ENCODE measurements around the gene SERPINA4.

SERPINA4 gene

DNA sequence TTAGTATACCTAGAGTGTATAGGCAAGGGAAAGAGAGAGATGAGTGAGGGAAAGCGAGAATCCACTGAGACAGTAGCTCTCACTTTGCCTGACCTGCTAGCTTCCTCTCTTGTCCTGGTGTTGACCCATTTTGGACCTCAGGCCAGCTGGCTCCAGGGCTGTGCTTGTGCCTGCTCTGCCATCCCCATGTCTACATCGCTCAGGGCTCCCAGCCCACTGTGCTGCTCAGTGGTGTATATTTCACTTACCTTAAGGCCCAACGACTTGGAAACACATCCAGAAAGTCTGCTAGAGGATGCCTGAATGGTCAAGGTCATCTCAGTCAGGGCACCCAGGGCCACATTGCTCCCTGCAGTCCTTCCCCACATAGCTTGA lies 964 bp upstream of the SERPINA4 start:
- TF ChIP-seq, protein P1, sequence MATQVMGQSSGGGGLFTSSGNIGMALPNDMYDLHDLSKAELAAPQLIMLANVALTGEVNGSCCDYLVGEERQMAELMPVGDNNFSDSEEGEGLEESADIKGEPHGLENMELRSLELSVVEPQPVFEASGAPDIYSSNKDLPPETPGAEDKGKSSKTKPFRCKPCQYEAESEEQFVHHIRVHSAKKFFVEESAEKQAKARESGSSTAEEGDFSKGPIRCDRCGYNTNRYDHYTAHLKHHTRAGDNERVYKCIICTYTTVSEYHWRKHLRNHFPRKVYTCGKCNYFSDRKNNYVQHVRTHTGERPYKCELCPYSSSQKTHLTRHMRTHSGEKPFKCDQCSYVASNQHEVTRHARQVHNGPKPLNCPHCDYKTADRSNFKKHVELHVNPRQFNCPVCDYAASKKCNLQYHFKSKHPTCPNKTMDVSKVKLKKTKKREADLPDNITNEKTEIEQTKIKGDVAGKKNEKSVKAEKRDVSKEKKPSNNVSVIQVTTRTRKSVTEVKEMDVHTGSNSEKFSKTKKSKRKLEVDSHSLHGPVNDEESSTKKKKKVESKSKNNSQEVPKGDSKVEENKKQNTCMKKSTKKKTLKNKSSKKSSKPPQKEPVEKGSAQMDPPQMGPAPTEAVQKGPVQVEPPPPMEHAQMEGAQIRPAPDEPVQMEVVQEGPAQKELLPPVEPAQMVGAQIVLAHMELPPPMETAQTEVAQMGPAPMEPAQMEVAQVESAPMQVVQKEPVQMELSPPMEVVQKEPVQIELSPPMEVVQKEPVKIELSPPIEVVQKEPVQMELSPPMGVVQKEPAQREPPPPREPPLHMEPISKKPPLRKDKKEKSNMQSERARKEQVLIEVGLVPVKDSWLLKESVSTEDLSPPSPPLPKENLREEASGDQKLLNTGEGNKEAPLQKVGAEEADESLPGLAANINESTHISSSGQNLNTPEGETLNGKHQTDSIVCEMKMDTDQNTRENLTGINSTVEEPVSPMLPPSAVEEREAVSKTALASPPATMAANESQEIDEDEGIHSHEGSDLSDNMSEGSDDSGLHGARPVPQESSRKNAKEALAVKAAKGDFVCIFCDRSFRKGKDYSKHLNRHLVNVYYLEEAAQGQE (IDR thresholded peaks at IDR 0.05; ENCODE audit: insufficient read depth in 1 of 2, low read depth in 2 of 2, low read length in 2 of 2): no peak
- TF ChIP-seq POLR2AphosphoS5 (IDR thresholded peaks at IDR 0.05; ENCODE audit: low read depth, low read length) (no peak), TAF1 (IDR thresholded peaks at IDR 0.05; ENCODE audit: borderline replicate concordance, insufficient read depth, low read length) (no peak), SIN3A (IDR thresholded peaks at IDR 0.05; ENCODE audit: borderline replicate concordance, insufficient read depth, low read length) (no peak), FOXP2 (optimal IDR thresholded peaks at IDR 0.05; ENCODE audit: borderline replicate concordance, extremely low read depth, extremely low read length, insufficient read depth) (no peak)

DNA sequence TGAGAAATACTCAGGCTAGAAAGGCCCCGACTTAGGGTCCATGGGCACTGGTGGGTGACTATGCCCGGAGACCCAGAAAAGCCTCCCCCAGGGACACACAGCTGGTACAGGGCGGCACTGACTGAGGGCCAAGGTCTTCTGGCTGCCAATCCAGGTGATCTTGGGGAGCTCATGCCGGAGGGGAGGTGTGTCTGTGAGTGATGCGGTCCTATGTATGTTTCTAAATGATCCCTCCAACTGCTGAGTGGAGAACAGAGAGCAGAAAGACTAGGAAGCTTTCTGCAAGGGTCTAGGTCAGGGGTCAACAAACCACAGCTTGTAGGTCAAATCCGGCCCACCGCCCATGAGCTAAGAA lies 391 bp downstream of the SERPINA4 start:
- TF ChIP-seq SIN3A (IDR thresholded peaks at IDR 0.05; ENCODE audit: borderline replicate concordance, insufficient read depth, low read length) (no peak), POLR2AphosphoS5 (IDR thresholded peaks at IDR 0.05; ENCODE audit: low read depth, low read length) (no peak)

DNA sequence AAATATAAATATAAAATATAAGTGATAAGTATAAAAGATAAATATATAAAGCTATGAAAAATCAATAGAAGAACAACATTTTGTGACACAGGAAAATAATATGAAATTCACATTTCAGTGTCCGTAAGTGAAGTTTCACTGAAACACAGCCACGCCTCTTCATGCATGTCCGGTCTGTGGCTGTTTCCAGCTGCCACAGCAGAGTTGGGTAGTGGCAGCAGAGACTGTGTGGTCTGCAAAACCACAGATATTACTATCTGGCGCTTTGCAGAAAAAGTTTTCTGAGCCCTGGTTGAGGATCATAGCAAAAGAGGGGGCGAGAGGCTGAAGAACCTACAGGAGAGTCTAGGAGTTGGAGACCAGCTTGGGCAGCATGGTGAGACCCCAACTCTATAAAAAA lies 780 bp downstream of the SERPINA4 start:
- no peak for TF ChIP-seq POLR2AphosphoS5 (IDR thresholded peaks at IDR 0.05; ENCODE audit: low read depth, low read length)
- no peak for TF ChIP-seq SIN3A (IDR thresholded peaks at IDR 0.05; ENCODE audit: borderline replicate concordance, insufficient read depth, low read length)
- TF ChIP-seq FOXP2 (optimal IDR thresholded peaks at IDR 0.05; ENCODE audit: borderline replicate concordance, extremely low read depth, extremely low read length, insufficient read depth): no peak
- TF ChIP-seq TAF1 (IDR thresholded peaks at IDR 0.05; ENCODE audit: borderline replicate concordance, insufficient read depth, low read length): no peak
- TF ChIP-seq, protein P1 (IDR thresholded peaks at IDR 0.05; ENCODE audit: insufficient read depth in 1 of 2, low read depth in 2 of 2, low read length in 2 of 2): no peak

DNA sequence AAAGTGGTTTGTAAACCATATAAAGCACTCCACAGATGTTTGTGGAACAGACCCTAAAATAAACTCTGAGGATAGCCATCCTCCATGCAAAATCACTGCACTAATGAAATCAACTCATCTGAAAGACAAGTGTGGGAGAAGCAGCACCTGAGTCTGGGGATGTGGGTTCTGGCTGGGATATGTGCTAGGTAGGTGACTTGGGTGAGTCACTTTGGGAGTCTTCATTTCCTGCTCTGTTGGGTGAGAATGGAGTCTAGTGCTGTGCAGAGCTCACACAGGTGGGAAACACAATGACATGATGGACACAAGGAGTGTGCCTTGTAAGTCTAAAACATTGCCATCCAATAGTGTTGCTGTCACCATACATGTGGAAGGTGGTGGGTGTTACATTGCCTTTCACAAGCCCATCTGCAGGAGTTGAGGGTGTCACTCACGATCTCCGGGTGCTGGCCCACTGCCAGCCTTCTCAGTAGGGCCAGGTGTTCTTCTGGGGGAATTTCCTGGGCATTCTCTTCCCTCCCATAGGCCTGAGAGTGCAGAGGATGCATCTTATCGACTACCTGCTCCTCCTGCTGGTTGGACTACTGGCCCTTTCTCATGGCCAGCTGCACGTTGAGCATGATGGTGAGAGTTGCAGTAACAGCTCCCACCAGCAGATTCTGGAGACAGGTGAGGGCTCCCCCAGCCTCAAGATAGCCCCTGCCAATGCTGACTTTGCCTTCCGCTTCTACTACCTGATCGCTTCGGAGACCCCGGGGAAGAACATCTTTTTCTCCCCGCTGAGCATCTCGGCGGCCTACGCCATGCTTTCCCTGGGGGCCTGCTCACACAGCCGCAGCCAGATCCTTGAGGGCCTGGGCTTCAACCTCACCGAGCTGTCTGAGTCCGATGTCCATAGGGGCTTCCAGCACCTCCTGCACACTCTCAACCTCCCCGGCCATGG lies 2.0 kb downstream of the SERPINA4 start:
- TF ChIP-seq SIN3A (IDR thresholded peaks at IDR 0.05; ENCODE audit: borderline replicate concordance, insufficient read depth, low read length) (no peak), FOXP2 (optimal IDR thresholded peaks at IDR 0.05; ENCODE audit: borderline replicate concordance, extremely low read depth, extremely low read length, insufficient read depth) (no peak), POLR2AphosphoS5 (IDR thresholded peaks at IDR 0.05; ENCODE audit: low read depth, low read length) (no peak), TAF1 (IDR thresholded peaks at IDR 0.05; ENCODE audit: borderline replicate concordance, insufficient read depth, low read length) (no peak)
- TF ChIP-seq, protein P1 (IDR thresholded peaks at IDR 0.05; ENCODE audit: insufficient read depth in 1 of 2, low read depth in 2 of 2, low read length in 2 of 2): no peak

DNA sequence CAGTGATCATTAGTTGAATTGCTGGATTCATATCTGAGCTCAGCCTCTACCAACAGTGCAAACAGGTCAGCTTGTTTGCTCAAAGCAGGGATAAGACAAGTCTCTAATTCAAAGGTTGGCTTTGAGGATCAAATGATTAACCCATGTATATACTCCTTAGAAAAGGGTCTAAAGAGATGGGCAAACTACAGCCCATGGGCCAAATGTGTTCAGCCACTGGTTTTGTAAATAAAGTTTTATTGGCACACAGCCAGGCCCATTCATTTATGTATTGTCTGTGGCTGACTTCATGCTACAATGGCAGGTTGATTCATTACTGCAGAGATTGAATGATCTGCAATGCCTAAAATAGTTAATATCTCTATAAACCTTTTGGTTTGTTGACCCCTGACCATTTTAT lies 3.1 kb downstream of the SERPINA4 start:
- TF ChIP-seq, protein P1 (IDR thresholded peaks at IDR 0.05; ENCODE audit: insufficient read depth in 1 of 2, low read depth in 2 of 2, low read length in 2 of 2): no peak
- TF ChIP-seq POLR2AphosphoS5 (IDR thresholded peaks at IDR 0.05; ENCODE audit: low read depth, low read length) (no peak), SIN3A (IDR thresholded peaks at IDR 0.05; ENCODE audit: borderline replicate concordance, insufficient read depth, low read length) (no peak), FOXP2 (optimal IDR thresholded peaks at IDR 0.05; ENCODE audit: borderline replicate concordance, extremely low read depth, extremely low read length, insufficient read depth) (no peak), TAF1 (IDR thresholded peaks at IDR 0.05; ENCODE audit: borderline replicate concordance, insufficient read depth, low read length) (no peak)

Data from PFSK-1 (cell line).